22Rv1 (cell line): ENCODE measurements around the gene MRC1.

Source experiments
- ZFX ChIP-seq: fragments of 450-650 bp; IDR thresholded peaks from 2 replicates; pipeline ENCODE4 v1.6.1; 2017; ENCODE audit warnings: antibody characterized with exemption, borderline replicate concordance
- TF ChIP-seq, protein P1 (sequence below): fragments of 450-650 bp; IDR thresholded peaks from 2 replicates; pipeline ENCODE4 v1.5.1; 2017; ENCODE audit warnings: mild to moderate bottlenecking

DNA sequence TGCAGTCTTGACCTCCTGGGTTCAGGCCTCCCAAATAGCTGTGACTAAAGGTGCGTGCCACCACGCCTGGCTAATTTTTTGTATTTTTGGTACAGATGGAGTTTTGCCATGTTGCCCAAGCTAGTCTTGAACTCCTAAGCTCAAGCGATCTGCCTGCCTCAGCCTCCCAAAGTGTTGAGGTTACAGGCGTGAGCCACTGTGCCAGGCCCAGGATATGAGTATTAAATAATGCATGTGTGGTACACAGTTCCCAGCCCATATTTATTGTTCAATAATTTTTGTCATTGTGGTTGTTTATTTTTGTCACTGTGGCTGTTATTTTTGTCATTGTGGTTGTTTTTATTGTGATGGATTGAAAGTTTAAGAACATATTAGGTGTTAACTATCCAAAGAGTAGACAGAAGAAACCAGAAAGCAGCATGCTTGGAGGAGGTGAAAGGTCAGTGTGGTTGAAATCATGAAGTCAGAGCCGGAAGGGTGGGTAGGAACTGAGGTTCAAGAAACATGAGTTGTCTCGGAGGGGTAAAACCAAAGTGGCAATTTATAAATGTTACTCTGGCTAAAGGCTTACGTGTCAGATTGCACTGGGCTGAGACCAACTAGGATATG is 45.0 kb downstream of the MRC1 start:
- TF ChIP-seq, protein P1, sequence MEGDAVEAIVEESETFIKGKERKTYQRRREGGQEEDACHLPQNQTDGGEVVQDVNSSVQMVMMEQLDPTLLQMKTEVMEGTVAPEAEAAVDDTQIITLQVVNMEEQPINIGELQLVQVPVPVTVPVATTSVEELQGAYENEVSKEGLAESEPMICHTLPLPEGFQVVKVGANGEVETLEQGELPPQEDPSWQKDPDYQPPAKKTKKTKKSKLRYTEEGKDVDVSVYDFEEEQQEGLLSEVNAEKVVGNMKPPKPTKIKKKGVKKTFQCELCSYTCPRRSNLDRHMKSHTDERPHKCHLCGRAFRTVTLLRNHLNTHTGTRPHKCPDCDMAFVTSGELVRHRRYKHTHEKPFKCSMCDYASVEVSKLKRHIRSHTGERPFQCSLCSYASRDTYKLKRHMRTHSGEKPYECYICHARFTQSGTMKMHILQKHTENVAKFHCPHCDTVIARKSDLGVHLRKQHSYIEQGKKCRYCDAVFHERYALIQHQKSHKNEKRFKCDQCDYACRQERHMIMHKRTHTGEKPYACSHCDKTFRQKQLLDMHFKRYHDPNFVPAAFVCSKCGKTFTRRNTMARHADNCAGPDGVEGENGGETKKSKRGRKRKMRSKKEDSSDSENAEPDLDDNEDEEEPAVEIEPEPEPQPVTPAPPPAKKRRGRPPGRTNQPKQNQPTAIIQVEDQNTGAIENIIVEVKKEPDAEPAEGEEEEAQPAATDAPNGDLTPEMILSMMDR, result no peak
- no peak for TF ChIP-seq ZFX
